ENCODE measurements around the gene INPP5A. TPM values are rescaled to one million over a fixed set of nuclear protein-coding genes. Genes with fewer than 3 reads are reported as not detected.

The INPP5A gene
- total and polyA plus RNA-seq, 10 donors = 11.1 to 41.3 (median 30.8) TPM

- intact Hi-C loops (cut with DNase I; ENCODE audit: low total_unique reads) = no loop called here
- no peak overlapping the region for H3K27ac ChIP-seq
- WGBS, 5 donors = 62 to 74% (median 66%) methylated on average over 29 to 30 of the region's 30 CpGs
- H3K9me3 ChIP-seq = no peaks in the 10 kb centered on the region
- no peaks in the 10 kb centered on the region for H3K36me3 ChIP-seq
- TF ChIP-seq POLR2A (IDR thresholded peaks at IDR 0.05) (no peak), CTCF (IDR thresholded peaks at IDR 0.05 in 8 of 11, conservative IDR thresholded peaks at IDR 0.05 in 3 of 11) (no peak), POLR2AphosphoS5 (IDR thresholded peaks at IDR 0.05) (no peak)
- H3K4me1 ChIP-seq = peaks cover 0 to 21% (median 7%) of the 10 kb centered on the region in 6 donors
- peaks cover 0 to 17% (median 0%) of the 10 kb centered on the region in 7 donors for H3K27me3 ChIP-seq (replicated peaks in 1 of 7)
- no peak overlapping the region for H3K4me3 ChIP-seq
- DNase-seq = peak; percentile 59
Observed at GRCh38 chr10:132497063-132497680, 40.4 kb upstream of the INPP5A start.

GRCh38 chr10:132497861-132498561, 39.6 kb upstream of the INPP5A start:
- intact Hi-C loops (cut with DNase I; ENCODE audit: low total_unique reads) = no loop called here
- no peaks in the 10 kb centered on the region for H3K36me3 ChIP-seq
- WGBS, 5 donors = 77 to 95% (median 90%) methylated on average over 6 to 17 of the region's 17 CpGs
- H3K4me1 ChIP-seq = peaks cover 0 to 21% (median 6%) of the 10 kb centered on the region in 6 donors
- H3K27ac ChIP-seq = no peak overlapping the region
- peaks cover 0 to 17% (median 0%) of the 10 kb centered on the region in 7 donors for H3K27me3 ChIP-seq (replicated peaks in 1 of 7)
- peak; percentile 43 for DNase-seq
- H3K4me3 ChIP-seq = no peak overlapping the region
- no peaks in the 10 kb centered on the region for H3K9me3 ChIP-seq
- TF ChIP-seq POLR2AphosphoS5 (IDR thresholded peaks at IDR 0.05) (no peak), CTCF (IDR thresholded peaks at IDR 0.05 in 8 of 11, conservative IDR thresholded peaks at IDR 0.05 in 3 of 11) (no peak), POLR2A (IDR thresholded peaks at IDR 0.05) (no peak)

- DNase-seq = peak; percentile 28
- intact Hi-C loops (cut with DNase I; ENCODE audit: low total_unique reads) = no loop called here
Observed at GRCh38 chr10:132498562-132499366, 38.8 kb upstream of the INPP5A start.

More at GRCh38 chr10:132498562-132499366, 38.8 kb upstream of the INPP5A start:
- 46 to 81% (median 76%) methylated on average over 13 to 15 of the region's 15 CpGs for WGBS, 5 donors
- Histone ChIP-seq H3K4me3 (no peak overlapping the region), H3K4me1 (peaks cover 0 to 15% (median 2%) of the 10 kb centered on the region in 6 donors), H3K36me3 (no peaks in the 10 kb centered on the region), H3K9me3 (no peaks in the 10 kb centered on the region), H3K27ac (no peak overlapping the region), H3K27me3 (replicated peaks in 1 of 7) (peaks cover 0 to 21% (median 0%) of the 10 kb centered on the region in 7 donors)
- no peak for TF ChIP-seq POLR2A (IDR thresholded peaks at IDR 0.05)
- no peak for TF ChIP-seq POLR2AphosphoS5 (IDR thresholded peaks at IDR 0.05)
- TF ChIP-seq CTCF (IDR thresholded peaks at IDR 0.05 in 8 of 11, conservative IDR thresholded peaks at IDR 0.05 in 3 of 11) = no peak
